ENCODE measurements around the gene MINDY2. TPM values are rescaled to one million over a fixed set of nuclear protein-coding genes. Genes with fewer than 3 reads are reported as not detected.

The MINDY2 gene
- total RNA-seq, 1 donor from 2014 or later = 20.9 TPM

- TF ChIP-seq EZH2 (IDR thresholded peaks at IDR 0.05; ENCODE audit: insufficient read depth, low read length) (no peak), CTCF (IDR thresholded peaks at IDR 0.05; ENCODE audit: insufficient read depth, low read depth, low read length) (no peak)
- Histone ChIP-seq H2AFZ (ENCODE audit: low read depth, low read length) (no peak overlapping the region), H3K4me1 (ENCODE audit: insufficient read depth, low read length) (peaks cover 12% of the 10 kb centered on the region), H3K4me3 (ENCODE audit: insufficient read depth, low read depth, low read length) (no peak overlapping the region), H3K4me2 (ENCODE audit: low read length) (no peak overlapping the region), H3K36me3 (ENCODE audit: insufficient read depth, low read length) (no peaks in the 10 kb centered on the region), H3K9ac (ENCODE audit: low read length) (no peak overlapping the region), H3K9me3 (ENCODE audit: insufficient read depth, low read depth, low read length) (no peaks in the 10 kb centered on the region), H3K27ac (ENCODE audit: low read depth, low read length) (no peak overlapping the region), H3K79me2 (ENCODE audit: insufficient read depth, low read length) (peaks cover 98% of the 10 kb centered on the region), H3K27me3 (ENCODE audit: insufficient read depth, low read length) (no peaks in the 10 kb centered on the region), H4K20me1 (ENCODE audit: insufficient read depth, low read length) (peaks cover 60% of the 10 kb centered on the region)
- DNase-seq (ENCODE audit: low read depth) = no peak
- Mint-ChIP-seq H3K9me3 (ENCODE audit: unreplicated experiment) (no peaks in the 10 kb centered on the region), H3K27ac (ENCODE audit: unreplicated experiment) (peak overlapping the region; percentile 92), H3K4me3 (ENCODE audit: unreplicated experiment) (peak overlapping the region; percentile 0), H3K27me3 (ENCODE audit: low read depth, unreplicated experiment) (no peaks in the 10 kb centered on the region), H3K4me1 (ENCODE audit: low read depth, unreplicated experiment) (peaks cover 32% of the 10 kb centered on the region), H3K36me3 (ENCODE audit: low read depth, unreplicated experiment) (no peaks in the 10 kb centered on the region)
- no peak for FAIRE-seq
Observed at GRCh38 chr15:58732625-58733363, 38.3 kb upstream of the MINDY2 start.

- no peak overlapping the region for H3K4me3 ChIP-seq (ENCODE audit: insufficient read depth, low read depth, low read length)
- no peaks in the 10 kb centered on the region for H3K36me3 Mint-ChIP-seq (ENCODE audit: low read depth, unreplicated experiment)
- H3K27ac Mint-ChIP-seq (ENCODE audit: unreplicated experiment) = no peak overlapping the region
- peaks cover 16% of the 10 kb centered on the region for H3K4me1 ChIP-seq (ENCODE audit: insufficient read depth, low read length)
- H3K4me2 ChIP-seq (ENCODE audit: low read length) = no peak overlapping the region
- peaks cover 95% of the 10 kb centered on the region for H3K79me2 ChIP-seq (ENCODE audit: insufficient read depth, low read length)
- H3K27me3 ChIP-seq (ENCODE audit: insufficient read depth, low read length) = no peaks in the 10 kb centered on the region
- H3K27me3 Mint-ChIP-seq (ENCODE audit: low read depth, unreplicated experiment) = no peaks in the 10 kb centered on the region
- no peak overlapping the region for H3K4me3 Mint-ChIP-seq (ENCODE audit: unreplicated experiment)
- DNase-seq (ENCODE audit: low read depth) (no peak), FAIRE-seq (no peak)
- peaks cover 66% of the 10 kb centered on the region for H4K20me1 ChIP-seq (ENCODE audit: insufficient read depth, low read length)
- no peaks in the 10 kb centered on the region for H3K9me3 ChIP-seq (ENCODE audit: insufficient read depth, low read depth, low read length)
- H3K9ac ChIP-seq (ENCODE audit: low read length) = no peak overlapping the region
- H3K27ac ChIP-seq (ENCODE audit: low read depth, low read length) = no peak overlapping the region
- peaks cover 31% of the 10 kb centered on the region for H3K4me1 Mint-ChIP-seq (ENCODE audit: low read depth, unreplicated experiment)
- TF ChIP-seq CTCF (IDR thresholded peaks at IDR 0.05; ENCODE audit: insufficient read depth, low read depth, low read length) (no peak), EZH2 (IDR thresholded peaks at IDR 0.05; ENCODE audit: insufficient read depth, low read length) (no peak)
- H3K9me3 Mint-ChIP-seq (ENCODE audit: unreplicated experiment) = no peaks in the 10 kb centered on the region
- H3K36me3 ChIP-seq (ENCODE audit: insufficient read depth, low read length) = no peaks in the 10 kb centered on the region
- no peak overlapping the region for H2AFZ ChIP-seq (ENCODE audit: low read depth, low read length)
Observed at GRCh38 chr15:58734859-58735258, 36.2 kb upstream of the MINDY2 start.

- Mint-ChIP-seq H3K27ac (ENCODE audit: unreplicated experiment) (no peak overlapping the region), H3K4me3 (ENCODE audit: unreplicated experiment) (no peak overlapping the region), H3K27me3 (ENCODE audit: low read depth, unreplicated experiment) (no peaks in the 10 kb centered on the region), H3K36me3 (ENCODE audit: low read depth, unreplicated experiment) (no peaks in the 10 kb centered on the region), H3K4me1 (ENCODE audit: low read depth, unreplicated experiment) (peaks cover 26% of the 10 kb centered on the region), H3K9me3 (ENCODE audit: unreplicated experiment) (no peaks in the 10 kb centered on the region)
- Histone ChIP-seq H3K4me1 (ENCODE audit: insufficient read depth, low read length) (peaks cover 16% of the 10 kb centered on the region), H3K4me3 (ENCODE audit: insufficient read depth, low read depth, low read length) (no peak overlapping the region), H3K27me3 (ENCODE audit: insufficient read depth, low read length) (no peaks in the 10 kb centered on the region), H3K9ac (ENCODE audit: low read length) (no peak overlapping the region), H2AFZ (ENCODE audit: low read depth, low read length) (no peak overlapping the region), H3K27ac (ENCODE audit: low read depth, low read length) (no peak overlapping the region), H3K79me2 (ENCODE audit: insufficient read depth, low read length) (peaks cover 95% of the 10 kb centered on the region), H3K36me3 (ENCODE audit: insufficient read depth, low read length) (no peaks in the 10 kb centered on the region), H3K9me3 (ENCODE audit: insufficient read depth, low read depth, low read length) (no peaks in the 10 kb centered on the region), H4K20me1 (ENCODE audit: insufficient read depth, low read length) (peaks cover 65% of the 10 kb centered on the region), H3K4me2 (ENCODE audit: low read length) (no peak overlapping the region)
- TF ChIP-seq CTCF (IDR thresholded peaks at IDR 0.05; ENCODE audit: insufficient read depth, low read depth, low read length) = no peak
- no peak for TF ChIP-seq EZH2 (IDR thresholded peaks at IDR 0.05; ENCODE audit: insufficient read depth, low read length)
- FAIRE-seq (no peak), DNase-seq (ENCODE audit: low read depth) (no peak)
Observed at GRCh38 chr15:58736018-58736643, 35.0 kb upstream of the MINDY2 start.

All from astrocyte (in vitro differentiated cells and primary cell).